Right renal pelvis (tissue), 4 donors: ENCODE data around the gene TEX38. TPM values are rescaled to one million over a fixed set of nuclear protein-coding genes. Genes with fewer than 3 reads are reported as not detected.
"Not testable (repeated sequence)": the region's sequence is repeated elsewhere in the genome, so short reads cannot be mapped to it uniquely, and the experiment has no call there.

Experiments used
- DNase-seq, 4 donors: peaks; one replicate each; pipeline ENCODE4 v3.0.0-alpha.2; 2013; ENCODE audit warnings: low read depth in 4 of 4, low spot score in 3 of 4, missing footprints in 1 of 4
- polyA plus RNA-seq, 4 donors: library from polyadenylated mRNA; unstranded; fragments of 120-200 nt; gene quantifications; one replicate each; pipeline ENCODE4 v1.2.1, GENCODE V29; 2013; ENCODE audit not compliant: insufficient read length in 4 of 4

Gene TEX38
- polyA plus RNA-seq, 4 donors, result 0.18 to 0.51 (median 0.37) TPM

- DNase-seq, result no peak
Measured at GRCh38 chr1:46654012-46654411, 17.6 kb upstream of the TEX38 start.

- DNase-seq, result not testable (repeated sequence)
Measured at GRCh38 chr1:46654698-46655097, 17.0 kb upstream of the TEX38 start.

- no peak for DNase-seq
Measured at GRCh38 chr1:46655848-46656247, 15.8 kb upstream of the TEX38 start.

GRCh38 chr1:46656643-46657042 lies 15.0 kb upstream of the TEX38 start:
- no peak for DNase-seq

- DNase-seq, result no peak
Measured at GRCh38 chr1:46657775-46658174, 13.9 kb upstream of the TEX38 start.

- DNase-seq, result no peak
Measured at GRCh38 chr1:46659307-46659870, 12.3 kb upstream of the TEX38 start.

GRCh38 chr1:46660116-46660515 lies 11.5 kb upstream of the TEX38 start:
- not testable (repeated sequence) for DNase-seq

- DNase-seq, result not testable (repeated sequence)
Measured at GRCh38 chr1:46662919-46663318, 8.7 kb upstream of the TEX38 start.

GRCh38 chr1:46665983-46666382 lies 5.7 kb upstream of the TEX38 start:
- no peak for DNase-seq

GRCh38 chr1:46667782-46668760 lies 3.6 kb upstream of the TEX38 start, which contains the start of gene ATPAF1:
Gene ATPAF1 (minus strand): TSS chr1:46668364. CDS start chr1:46668322, 42 bp downstream.
- DNase-seq, result peak; percentile 31 to 58 (median 44)

- DNase-seq, result no peak
Measured at GRCh38 chr1:46670134-46670533, 1.5 kb upstream of the TEX38 start.

- no peak for DNase-seq
Measured at GRCh38 chr1:46672696-46673095, 1.0 kb downstream of the TEX38 start.

- no peak for DNase-seq
Measured at GRCh38 chr1:46673749-46674182, 2.1 kb downstream of the TEX38 start.

GRCh38 chr1:46675549-46676314 lies 4.1 kb downstream of the TEX38 start:
- no peak for DNase-seq

GRCh38 chr1:46676531-46676930 lies 4.9 kb downstream of the TEX38 start:
- DNase-seq, result no peak

GRCh38 chr1:46677339-46677738 lies 5.7 kb downstream of the TEX38 start:
- DNase-seq, result no peak

GRCh38 chr1:46679789-46680573 lies 8.3 kb downstream of the TEX38 start:
- no peak for DNase-seq

- DNase-seq, result no peak
Measured at GRCh38 chr1:46681333-46682034, 9.8 kb downstream of the TEX38 start.

- DNase-seq, result no peak
Measured at GRCh38 chr1:46682064-46682463, 10.4 kb downstream of the TEX38 start.

GRCh38 chr1:46684670-46685069 lies 13.0 kb downstream of the TEX38 start:
- DNase-seq, result no peak
